Measurements from ENCODE around the gene ABTB2.

The ABTB2 gene

DNA sequence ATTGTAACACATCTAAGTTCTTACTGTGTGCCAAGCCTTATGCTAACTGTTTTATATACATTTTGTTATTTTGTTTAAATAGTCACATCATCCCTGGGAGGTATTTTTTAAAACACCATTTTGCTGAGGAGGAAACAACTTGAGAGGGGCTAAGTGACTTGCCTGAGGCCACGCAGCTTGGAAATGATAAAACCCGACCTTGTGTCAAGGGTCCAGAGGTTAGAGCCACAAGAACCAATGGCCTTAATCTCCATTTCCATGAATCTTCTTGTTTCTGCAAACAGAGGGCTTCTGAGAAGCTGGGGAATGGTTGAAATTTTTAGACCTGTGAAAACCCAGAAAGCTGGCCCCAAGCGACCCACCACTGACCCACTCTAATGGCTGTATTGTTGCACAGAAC lies 16.7 kb downstream of the ABTB2 start:
- no peak for DNase-seq

DNA sequence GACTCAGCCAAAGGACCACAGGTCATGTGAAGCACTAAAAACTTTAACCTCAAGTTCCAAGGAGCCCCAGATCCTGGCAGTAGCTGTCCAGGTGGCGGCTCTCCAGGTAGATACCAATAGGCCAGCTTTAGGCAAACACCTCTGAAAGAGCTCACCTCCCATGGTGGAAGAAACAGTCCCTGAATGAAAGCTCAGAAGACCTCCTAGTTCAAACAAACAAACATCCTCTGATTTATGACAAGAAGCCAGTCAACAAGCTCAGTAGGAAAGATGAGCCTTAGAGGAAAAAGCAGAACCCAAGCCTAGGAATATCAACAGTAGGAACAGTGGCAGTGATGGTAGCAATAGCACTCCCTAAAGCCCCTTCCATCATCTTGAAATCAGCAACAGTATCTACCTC lies 17.2 kb downstream of the ABTB2 start:
- DNase-seq = no peak

DNA sequence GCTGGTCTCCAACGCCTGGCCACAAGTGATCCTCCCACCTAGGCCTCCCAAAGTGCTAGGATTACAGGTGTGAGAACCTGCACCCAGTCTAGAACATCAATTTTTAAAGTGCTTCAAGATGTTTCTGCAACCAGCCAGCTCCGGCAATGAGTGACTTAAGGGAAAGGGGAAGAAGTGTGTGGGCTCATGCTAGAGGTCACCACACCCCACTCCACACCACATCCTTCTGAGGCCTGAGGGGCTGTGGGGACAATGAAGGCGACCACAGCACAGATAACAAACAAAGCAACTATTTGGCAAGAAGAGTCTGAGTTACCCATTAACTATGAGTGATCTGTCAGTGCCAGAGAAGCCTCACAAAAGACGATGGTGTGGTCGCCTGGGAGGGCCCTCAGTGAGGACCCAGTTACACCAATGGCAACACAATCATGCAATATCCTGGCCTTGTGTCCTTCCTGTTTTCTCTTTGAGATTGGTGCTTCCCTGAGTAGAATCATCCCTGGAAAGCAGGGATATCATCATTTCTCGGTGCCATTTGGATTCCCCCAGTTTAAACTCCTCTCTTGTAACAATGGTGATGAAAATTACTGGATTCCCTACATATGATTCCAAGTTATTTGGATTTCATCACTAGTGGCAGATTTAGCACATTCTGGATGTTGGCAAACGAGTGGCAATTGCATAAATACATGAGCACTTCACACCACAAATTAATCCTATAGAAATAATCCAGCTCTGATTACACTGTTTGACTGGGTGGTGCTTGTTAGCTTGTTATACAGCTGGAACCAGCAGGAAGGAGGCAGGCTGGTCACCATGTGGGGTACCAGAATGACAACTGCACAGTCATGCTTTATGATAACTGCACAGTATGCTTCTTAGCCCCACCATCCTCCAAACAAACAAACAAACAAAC lies 18.4 kb downstream of the ABTB2 start:
- peak; percentile 11 for DNase-seq

DNA sequence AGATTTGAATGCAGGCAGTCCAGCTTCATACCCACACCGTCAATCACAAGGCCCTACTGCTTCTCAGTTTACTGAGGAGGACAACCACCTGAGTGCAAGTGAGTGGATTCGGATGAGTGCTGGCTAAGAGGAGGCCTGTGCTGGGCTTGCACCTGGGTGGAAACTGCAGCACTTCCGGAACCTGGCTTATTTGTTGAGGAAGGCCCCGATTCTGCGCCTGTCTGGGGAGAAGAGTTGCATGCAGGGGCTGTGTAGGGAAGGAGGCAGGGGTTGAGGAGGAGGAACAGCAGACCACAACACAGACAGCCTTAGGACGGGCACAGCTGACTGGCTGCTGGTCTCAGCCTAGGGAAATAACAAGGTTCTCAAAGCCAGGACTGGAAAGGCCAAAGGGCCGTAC lies 20.8 kb downstream of the ABTB2 start:
- peak; percentile 73 for DNase-seq

DNA sequence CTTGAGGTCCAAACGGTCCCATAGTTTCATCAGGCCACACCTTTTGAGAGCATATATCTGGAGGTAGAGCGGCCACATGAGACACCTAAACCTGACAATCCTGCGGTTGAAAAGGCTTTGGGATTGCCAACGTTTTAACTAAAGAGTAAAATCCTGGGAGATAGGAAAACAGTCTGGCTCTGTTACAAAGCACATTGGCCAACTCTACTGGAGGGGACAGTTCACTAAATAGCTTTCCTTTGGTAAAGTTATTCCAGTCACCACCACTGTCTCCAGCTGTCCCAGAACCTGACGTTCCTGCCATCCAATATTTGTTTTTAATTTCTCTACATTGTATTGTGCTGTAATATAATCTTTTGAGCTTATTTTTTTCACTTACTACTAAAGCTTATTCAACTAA lies 22.0 kb downstream of the ABTB2 start:
- no peak for DNase-seq

DNA sequence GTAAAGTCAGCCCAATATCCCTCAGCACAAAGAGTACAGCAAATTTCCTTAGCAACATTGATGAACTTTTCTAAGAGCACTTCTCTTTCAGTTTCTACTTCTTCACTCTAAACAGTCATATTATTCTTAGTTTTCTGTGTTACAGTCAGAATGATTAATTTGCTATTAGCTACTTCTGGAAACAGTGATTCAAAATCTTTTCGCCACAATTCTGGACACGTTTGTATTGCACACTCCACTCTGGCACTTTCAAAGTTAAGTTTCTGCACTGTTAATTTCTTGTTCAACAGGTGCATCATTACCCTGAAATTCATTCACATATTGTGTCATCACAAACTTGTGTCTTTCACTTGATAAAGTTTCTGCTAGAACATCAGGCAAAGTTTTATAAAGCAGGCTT lies 22.5 kb downstream of the ABTB2 start:
- no peak for DNase-seq

DNA sequence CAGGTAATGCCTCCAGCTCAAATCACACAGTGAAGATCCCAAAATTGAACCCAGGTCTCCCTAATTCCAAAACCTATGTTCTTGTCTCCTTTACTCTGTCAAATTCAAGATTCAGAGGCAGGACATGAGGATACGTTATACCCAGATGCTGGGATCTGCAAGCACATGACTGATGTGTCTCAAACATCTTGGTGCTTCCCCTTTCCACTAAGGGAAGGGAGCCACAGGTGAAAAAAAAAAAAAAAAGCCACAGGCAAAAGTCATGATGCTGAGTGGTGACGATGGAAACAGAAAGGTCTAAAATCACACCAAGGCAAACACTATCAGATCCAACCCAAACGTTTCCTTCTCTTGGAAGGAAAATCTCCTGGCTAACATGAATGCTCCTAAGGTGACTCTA lies 24.0 kb downstream of the ABTB2 start:
- no peak for DNase-seq

DNA sequence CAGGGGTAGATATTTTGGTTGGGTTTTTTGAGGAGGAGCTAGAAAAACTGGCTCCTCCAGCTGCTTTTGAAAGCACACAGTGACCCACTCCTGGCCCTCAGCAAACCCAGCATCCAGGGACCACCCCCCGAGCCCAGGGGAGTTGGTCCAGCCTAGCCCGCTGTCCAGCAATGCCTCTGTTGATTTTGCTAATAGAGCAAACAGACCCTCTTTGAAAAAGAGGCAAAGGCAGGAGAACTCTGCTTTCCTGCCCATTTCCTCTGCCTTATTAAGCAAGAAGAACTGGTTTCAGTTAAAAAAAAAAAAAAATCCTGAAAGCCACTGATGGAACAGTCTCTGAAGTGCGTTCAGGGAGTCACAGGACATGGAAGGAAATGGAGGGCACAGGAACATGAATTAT lies 25.3 kb downstream of the ABTB2 start:
- DNase-seq = no peak

DNA sequence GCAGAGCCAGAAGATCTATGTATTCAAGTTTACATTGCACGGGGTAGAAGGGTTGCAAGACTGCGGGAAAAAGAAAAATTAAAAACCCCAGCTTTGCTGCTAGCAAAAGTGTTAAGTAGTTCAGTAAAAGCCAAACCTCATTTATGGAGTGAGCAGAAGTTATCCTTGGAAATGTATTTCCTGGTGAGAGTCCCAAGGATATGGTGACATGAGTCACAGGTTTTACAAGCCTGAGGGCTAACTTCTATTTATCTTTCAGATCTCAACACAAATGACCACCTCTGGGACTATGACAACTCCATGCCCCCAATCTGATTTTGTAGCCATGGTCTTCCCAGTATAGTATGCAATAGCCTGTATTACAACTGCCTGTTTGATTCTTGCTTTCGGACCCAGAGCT lies 26.1 kb downstream of the ABTB2 start:
- DNase-seq = no peak

DNA sequence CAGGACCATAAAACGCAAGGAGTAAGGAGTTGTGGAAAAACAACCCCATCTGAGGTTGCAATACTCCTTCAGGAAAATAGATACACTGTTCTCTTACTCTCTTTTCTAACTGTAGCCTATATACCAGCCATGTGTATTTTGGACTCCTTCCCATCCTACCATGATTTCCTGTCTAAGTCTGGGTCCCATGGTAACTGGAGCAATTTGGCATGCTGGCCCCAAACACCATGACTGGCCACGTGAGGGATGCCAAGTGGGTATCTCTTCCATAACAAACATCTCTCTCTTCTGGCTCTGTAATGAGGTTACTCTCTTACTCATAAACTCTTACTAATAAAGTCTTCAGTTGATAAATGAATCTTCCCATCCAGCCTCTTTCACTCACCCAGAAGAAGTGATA lies 26.5 kb downstream of the ABTB2 start:
- DNase-seq = peak; percentile 14

DNA sequence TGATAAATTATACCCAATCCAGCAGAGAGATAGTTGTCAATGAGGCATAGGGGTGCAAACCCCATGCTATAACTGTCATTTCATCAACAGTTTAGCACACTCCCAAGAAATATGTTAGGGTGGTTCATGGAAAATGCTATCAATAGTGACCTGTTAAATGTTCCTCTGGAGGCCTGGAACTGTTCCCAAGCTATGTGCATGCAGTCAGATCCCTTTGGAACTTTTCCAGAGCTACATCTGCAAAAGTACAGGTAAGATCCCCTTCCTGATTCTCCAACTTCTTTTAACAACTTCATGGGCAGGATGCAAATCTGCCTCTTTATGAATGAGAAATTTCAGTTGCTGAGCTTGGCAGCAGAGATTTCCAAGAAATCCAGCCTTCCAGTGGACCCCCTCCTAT lies 27.2 kb downstream of the ABTB2 start:
- DNase-seq = no peak

DNA sequence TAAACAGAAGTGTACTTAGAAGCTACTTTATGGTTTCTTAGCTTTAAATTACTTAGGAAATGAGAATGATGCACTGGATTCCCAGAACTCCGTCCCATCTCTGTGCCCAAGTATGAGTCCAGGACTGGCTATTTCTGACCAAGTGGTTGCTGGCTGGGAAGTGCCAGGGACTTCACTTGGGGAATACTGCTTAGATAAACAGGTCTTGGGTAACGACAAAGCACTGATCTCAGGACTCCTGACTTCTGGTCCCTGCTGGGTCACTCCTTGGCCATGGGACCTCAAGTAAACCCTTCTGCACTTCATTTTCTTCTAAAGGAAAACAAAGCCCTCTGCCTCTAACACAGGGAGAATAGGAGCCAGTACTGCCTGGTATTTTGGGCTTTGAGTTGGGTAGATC lies 27.9 kb downstream of the ABTB2 start:
- DNase-seq = no peak

DNA sequence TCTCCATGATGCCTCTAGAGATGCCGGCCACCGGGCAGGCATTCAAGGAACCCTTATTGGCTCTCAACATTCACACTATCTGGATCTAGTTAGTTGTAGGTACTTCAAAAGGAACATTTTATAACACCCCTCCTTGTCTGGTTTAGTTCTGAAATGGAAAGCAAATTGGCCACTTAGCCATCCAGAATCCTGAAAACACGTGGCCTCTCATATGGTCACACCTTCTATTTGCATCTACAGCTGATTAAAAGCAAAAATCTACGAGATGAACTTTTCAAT lies 29.2 kb downstream of the ABTB2 start:
- DNase-seq = no peak

DNA sequence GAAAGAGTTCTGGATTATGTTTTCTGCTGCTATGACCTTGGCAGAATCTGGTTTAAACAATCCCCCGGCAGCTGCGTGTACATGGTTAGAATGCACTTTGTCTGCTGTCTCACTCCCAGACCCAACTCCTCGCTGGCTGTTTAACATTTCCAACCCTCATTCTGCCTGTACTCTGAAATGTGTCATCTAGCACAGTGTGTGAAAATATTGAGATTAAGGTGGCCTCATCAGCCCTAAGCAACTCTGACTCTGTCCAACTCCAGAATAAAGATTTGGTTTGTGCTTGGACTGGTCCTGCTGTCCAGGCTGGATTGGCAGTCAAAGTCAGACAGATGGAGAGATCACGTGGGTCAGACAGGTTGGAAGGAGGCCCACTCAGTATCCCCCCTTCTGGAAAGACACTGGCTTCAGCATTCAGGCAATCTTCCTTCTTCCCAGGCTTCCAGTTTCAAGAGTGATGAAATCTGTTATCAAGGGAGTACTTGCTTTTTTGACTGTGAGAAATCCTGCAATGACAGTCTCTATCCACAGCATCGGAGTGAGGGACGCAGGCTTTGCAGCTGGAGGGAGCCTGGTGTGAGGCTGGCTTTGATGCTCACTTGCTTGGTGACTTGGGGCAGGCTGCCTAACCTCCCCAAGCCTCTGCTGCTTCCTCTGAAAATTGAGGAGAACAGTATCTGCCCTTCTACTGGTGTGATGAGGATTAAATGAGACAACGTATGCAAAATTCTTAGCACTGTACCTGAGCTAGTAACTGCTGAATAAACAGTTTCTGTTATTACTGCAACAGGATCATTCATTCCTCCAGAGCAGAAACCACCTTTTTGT lies 29.8 kb downstream of the ABTB2 start:
- DNase-seq = no peak

DNA sequence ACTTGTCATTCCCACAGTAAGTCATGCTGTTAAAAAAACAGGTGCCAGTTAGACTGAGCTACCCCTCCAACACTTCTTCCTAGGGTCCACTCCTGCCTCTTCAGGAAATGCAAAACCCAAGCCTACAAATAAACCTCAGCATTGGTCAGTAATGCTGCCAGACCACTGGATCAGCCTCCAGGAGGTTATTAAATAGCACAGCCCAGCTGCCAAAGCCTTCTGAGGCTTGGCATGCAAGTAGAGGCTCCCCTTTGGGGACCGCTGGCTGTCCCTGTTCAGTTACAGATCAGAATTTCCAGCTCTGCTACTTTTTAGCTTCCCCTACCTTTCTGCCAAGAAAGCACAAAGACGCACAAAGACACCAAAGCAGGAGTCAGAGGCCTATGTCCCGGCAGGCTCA lies 33.3 kb downstream of the ABTB2 start:
- DNase-seq = no peak

DNA sequence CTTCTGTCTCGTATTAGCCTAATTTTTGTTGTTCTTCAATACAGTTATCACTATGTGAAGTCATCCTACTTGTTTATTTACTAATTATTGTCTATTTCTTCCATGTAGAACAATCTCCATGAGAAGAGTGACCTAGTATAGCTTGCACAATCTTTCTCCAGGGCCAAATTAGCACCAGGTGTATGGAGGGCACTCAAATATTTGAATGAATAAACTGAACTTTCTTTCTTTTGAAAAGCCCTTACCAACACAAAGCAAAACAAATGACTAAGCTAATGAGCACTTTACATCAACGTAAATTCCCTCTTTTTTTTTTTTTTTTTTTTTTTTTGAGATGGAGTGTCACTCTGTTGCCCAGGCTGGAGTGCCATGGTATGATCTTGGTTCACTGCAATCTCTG lies 34.2 kb downstream of the ABTB2 start:
- DNase-seq = no peak

DNA sequence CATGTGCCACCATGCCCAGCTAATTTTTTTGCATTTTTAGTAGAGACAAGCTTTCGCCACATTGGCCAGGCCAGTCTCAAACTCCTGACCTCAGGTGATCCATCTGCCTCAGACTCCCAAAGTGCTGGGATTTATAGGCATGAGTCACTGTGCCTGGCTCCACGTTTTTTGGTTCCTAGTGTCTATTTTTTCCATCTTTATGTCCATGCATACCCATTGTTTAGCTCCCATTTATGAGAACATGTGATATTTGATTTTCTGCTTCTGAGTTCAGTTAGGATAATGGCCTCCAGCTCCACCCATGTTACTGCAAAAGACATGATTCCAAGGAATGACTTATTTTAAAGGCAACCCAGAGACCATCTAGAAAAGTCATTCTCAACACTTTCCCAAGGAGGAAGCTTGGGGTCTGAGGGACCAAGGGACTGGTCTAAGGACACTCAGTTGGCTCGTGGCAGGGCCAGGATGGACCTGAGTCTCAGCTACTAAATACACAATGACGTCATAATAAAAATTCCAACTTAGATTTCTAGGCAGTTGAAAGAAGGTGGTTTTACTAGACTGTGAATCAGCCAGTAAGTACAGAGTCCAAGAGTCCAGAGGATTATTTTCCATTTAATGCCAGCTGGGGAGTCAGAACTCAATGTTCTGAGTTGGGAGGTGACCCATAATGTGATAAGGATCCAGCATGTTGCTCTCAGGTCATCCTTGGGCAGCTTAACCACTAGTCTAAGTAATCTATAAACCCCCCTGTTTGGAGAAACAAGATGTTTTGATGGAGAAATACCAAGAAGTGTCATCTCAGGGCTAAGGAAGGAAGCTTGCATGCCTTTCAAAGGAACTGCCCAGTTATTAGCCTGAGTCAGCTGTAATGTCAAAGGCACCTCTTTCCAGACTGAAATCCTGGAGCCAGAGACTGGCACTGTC lies 39.4 kb downstream of the ABTB2 start:
- no peak for DNase-seq

DNA sequence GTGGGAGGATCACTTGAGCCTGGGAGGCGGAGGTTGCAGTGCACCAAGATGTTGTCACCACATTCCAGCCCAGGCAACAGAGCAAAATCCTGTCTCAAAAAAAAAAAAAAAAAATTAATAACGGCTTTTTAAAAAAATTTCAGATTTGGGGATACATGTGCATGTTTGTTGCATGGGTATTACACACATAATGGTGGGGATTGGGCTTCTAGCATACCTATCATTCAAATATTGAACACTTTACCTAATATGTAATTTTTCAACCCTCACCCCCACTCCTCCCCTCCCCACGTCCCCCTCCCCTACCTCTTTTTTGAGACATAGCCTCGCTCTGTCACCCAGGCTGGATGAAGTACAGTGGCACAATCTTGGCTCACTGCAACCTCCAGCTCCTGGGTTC lies 40.1 kb downstream of the ABTB2 start:
- no peak for DNase-seq

DNA sequence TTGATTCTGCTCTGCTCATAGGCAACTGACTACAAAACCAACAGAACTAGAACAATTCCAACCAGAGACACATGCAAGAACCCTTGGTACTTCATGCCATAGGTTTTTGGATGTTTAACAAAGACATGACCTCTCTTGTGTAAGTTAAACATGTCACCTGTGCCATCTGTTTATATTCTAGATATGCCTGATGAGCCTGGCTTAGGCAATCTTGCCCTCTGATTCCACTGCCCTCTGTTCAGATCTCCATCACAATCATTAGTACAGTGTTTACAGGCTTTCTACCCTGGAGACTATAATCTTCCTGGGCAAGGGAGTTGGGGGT lies 40.8 kb downstream of the ABTB2 start:
- no peak for DNase-seq

DNA sequence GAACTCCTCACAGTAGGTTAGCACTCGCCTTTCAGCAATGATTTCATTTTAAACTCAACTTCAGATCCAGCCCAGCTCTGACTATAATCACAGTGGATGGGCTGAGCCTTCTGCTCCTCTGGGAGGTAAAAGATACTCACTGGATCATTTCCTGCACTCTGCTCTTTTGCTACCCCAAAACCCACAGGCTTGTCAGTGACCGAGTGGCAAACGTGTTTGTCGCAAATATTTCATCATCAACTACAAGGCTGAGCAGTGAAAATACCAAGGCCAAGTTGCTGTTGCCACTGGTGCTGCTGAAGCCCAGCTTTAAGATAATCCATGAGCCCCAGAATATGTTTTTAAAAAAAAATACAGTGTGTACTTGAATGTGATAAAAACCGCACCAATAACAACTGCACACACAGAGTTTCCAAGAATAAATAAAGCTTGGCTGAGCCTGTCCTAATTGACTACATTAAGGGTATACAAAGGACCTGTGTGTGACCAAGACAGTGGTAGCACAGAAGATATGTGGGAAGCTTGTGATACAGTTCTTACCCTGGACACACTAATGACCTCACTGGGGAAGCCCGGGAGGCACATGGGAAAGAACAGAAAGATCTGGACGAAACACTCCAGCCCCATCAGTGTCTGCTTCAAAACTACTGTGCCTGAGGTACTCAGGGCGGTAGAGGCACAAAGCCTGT lies 41.3 kb downstream of the ABTB2 start:
- DNase-seq = no peak

DNA sequence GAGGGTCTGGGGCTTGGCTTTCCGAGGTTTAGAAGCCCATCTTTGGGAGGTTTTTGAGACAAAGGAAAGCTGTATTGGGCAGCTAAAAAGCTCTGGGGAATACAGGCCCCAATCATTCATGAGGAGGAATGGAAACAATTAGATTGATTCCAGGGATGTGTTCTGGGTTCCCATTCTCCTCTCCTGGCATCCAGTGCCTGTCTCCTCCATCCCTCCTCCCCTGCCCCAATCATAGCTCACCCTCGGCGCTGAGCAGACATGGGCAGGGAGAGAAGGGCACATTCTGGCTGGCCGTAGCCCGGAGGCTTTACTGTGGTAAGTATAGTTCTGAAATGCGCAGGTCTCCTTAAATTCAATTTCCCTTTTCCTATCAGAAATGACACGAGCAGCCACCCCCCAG lies 42.4 kb downstream of the ABTB2 start:
- no peak for DNase-seq

DNA sequence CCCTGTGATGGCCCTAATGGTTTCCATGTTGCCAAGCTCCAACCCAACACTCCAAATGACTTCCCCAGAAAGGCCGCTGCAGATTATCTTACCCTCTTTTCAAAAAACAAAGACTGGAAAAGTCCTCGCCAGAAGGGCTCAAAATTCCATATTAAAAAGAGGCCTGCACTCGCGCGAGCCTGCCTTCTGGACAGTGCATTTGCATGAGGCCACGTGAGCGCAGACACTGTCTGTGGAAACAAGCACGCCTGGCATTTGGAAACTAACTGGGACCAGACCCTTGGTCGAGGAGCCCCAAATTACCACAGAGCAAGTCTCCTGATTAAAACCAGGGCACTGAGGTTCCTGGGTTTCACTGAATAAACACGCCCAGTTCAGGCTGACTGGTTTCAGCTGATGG lies 42.9 kb downstream of the ABTB2 start:
- no peak for DNase-seq

DNA sequence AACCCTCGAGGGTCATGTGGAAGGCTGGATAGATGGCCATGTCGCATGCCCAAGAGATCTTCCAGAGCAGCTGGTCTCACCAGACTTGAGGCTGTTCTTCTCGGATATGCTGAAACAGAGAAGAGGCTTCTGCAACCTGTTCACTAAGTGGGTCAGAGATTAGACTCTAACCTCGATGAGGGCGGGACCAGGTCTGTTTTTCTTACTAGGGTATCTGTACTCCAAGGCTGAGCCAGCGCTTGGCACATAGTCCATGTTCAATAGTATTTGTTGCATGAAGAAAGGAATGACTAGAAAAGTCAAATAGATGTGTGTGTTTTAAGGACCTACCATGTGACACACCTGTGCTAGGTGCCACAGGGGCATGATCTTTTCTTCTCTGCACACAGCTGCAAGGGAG lies 43.6 kb downstream of the ABTB2 start:
- DNase-seq = no peak
